ENCODE data around the gene DNAAF5.

Gene DNAAF5

GRCh38 chr7:818031-818699 is 91.7 kb downstream of the DNAAF5 start:
- DNase-seq, result no peak

GRCh38 chr7:820341-820740 is 93.8 kb downstream of the DNAAF5 start:
- DNase-seq, result no peak

- DNase-seq, result no peak
These were observed 95.2 kb downstream of the DNAAF5 start for GRCh38 chr7:821688-822087.

GRCh38 chr7:822692-823276 is 96.3 kb downstream of the DNAAF5 start:
- DNase-seq, result no peak

GRCh38 chr7:823649-824048 is 97.2 kb downstream of the DNAAF5 start:
- DNase-seq, result no peak

- no peak for DNase-seq
These were observed 97.6 kb downstream of the DNAAF5 start for GRCh38 chr7:824081-824480.

GRCh38 chr7:824664-825063 is 98.2 kb downstream of the DNAAF5 start:
- no peak for DNase-seq

GRCh38 chr7:825386-825785 is 98.9 kb downstream of the DNAAF5 start:
- no peak for DNase-seq

GRCh38 chr7:826230-826917 is 99.9 kb downstream of the DNAAF5 start:
- no peak for DNase-seq

- DNase-seq, result no peak
These were observed 102.5 kb downstream of the DNAAF5 start for GRCh38 chr7:828793-829561.

- DNase-seq, result no peak
These were observed 103.6 kb downstream of the DNAAF5 start for GRCh38 chr7:830069-830468.

GRCh38 chr7:831596-832166 is 105.2 kb downstream of the DNAAF5 start:
- no peak for DNase-seq

- peak; percentile 27 to 53 (median 42) for DNase-seq
These were observed 105.9 kb downstream of the DNAAF5 start, which contains the start of gene SUN1 for GRCh38 chr7:832167-832967. SUN1 (plus strand) TSS chr7:832476; CDS start chr7:832525, 49 bp downstream.

- no peak for DNase-seq
These were observed 106.5 kb downstream of the DNAAF5 start for GRCh38 chr7:832968-833424.

GRCh38 chr7:833601-834258 is 107.2 kb downstream of the DNAAF5 start:
- DNase-seq, result no peak

- DNase-seq, result no peak
These were observed 107.8 kb downstream of the DNAAF5 start for GRCh38 chr7:834277-834676.

- DNase-seq, result no peak
These were observed 108.5 kb downstream of the DNAAF5 start for GRCh38 chr7:835021-835420.

- no peak for DNase-seq
These were observed 109.2 kb downstream of the DNAAF5 start for GRCh38 chr7:835485-836401.
